Astrocyte (in vitro differentiated cells and primary cell): ENCODE data around the gene ASAP2.

ENCODE experiments used
- EZH2 ChIP-seq: IDR thresholded peaks from 2 replicates; pipeline ENCODE4 v1.6.1; 2012; ENCODE audit warnings: mild to moderate bottlenecking, low read length, inconsistent platforms; ENCODE audit not compliant: insufficient read depth
- TF ChIP-seq, protein P1 (sequence below): IDR thresholded peaks from 2 replicates; pipeline ENCODE4 v1.5.1; 2011; ENCODE audit warnings: low read depth, mild to moderate bottlenecking, inconsistent platforms, low read length, moderate library complexity; ENCODE audit not compliant: insufficient read depth

GRCh38 chr2:9390151-9390850 lies 183.7 kb downstream of the ASAP2 start:
- TF ChIP-seq, protein P1, sequence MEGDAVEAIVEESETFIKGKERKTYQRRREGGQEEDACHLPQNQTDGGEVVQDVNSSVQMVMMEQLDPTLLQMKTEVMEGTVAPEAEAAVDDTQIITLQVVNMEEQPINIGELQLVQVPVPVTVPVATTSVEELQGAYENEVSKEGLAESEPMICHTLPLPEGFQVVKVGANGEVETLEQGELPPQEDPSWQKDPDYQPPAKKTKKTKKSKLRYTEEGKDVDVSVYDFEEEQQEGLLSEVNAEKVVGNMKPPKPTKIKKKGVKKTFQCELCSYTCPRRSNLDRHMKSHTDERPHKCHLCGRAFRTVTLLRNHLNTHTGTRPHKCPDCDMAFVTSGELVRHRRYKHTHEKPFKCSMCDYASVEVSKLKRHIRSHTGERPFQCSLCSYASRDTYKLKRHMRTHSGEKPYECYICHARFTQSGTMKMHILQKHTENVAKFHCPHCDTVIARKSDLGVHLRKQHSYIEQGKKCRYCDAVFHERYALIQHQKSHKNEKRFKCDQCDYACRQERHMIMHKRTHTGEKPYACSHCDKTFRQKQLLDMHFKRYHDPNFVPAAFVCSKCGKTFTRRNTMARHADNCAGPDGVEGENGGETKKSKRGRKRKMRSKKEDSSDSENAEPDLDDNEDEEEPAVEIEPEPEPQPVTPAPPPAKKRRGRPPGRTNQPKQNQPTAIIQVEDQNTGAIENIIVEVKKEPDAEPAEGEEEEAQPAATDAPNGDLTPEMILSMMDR = no peak
- no peak for TF ChIP-seq EZH2
